Natural killer cell (primary cell): ENCODE data around the gene EPHA10. TPM values are rescaled to one million over a fixed set of nuclear protein-coding genes. Genes with fewer than 3 reads are reported as not detected.

Experiments used
- total RNA-seq, 4 donors: library from RNA; stranded (reverse); fragments of 120-200 nt in 1 of 4; gene quantifications; one replicate each; pipeline versions ENCODE4 v1.2.3 to v1.2.4, GENCODE V29; 2013 to 2022

EPHA10 gene
- total RNA-seq, 3 donors from 2014 or later (not counting 1 experiment from before 2014, with no cell fraction given) = not detected

Other genes starting within 250 kb of the EPHA10 start
- gene SNIP1, start 210.8 kb downstream of the EPHA10 start, total RNA-seq = 10 to 100 TPM; 67.2 to 74.8 (median 68.1) TPM
- gene DNALI1, start 208.2 kb downstream of the EPHA10 start, total RNA-seq = under 1 TPM in 1 of 3 donors, not detected in 2; 0.09 TPM
- 10 to 100 TPM; 70.7 to 89.9 (median 85.8) TPM for gene GNL2, start 169.2 kb downstream of the EPHA10 start, total RNA-seq
- gene RSPO1, start 130.2 kb downstream of the EPHA10 start, total RNA-seq = not detected
- 1 to 10 TPM; 1.6 to 3.3 (median 2.2) TPM for gene CDCA8, start 72.6 kb downstream of the EPHA10 start, total RNA-seq
- 1 to 10 TPM; 1.6 to 3.8 (median 2.4) TPM for gene MANEAL, start 28.7 kb upstream of the EPHA10 start, total RNA-seq
- 10 to 100 TPM; 13.9 to 22.9 (median 14.9) TPM for gene C1orf122, start 42.7 kb upstream of the EPHA10 start, total RNA-seq
- gene YRDC, start 43.1 kb upstream of the EPHA10 start, total RNA-seq = 10 to 100 TPM; 19.9 to 26.2 (median 24.4) TPM
- gene MTF1, start 94.5 kb upstream of the EPHA10 start, total RNA-seq = 10 to 100 TPM; 31.2 to 35.6 (median 32.7) TPM
- gene INPP5B, start 181.9 kb upstream of the EPHA10 start, total RNA-seq = 10 to 100 TPM; 34.0 to 66.2 (median 54.7) TPM
- 10 to 100 TPM; 48.7 to 75.8 (median 71.1) TPM for gene SF3A3, start 224.9 kb upstream of the EPHA10 start, total RNA-seq
- gene FHL3, start 240.4 kb upstream of the EPHA10 start, total RNA-seq = 10 to 100 TPM; 49.3 to 82.6 (median 53.6) TPM
- gene UTP11, start 247.6 kb upstream of the EPHA10 start, total RNA-seq = 10 to 100 TPM; 13.4 to 20.7 (median 19.2) TPM